HG03354 (cell line): Measurements from ENCODE around the gene DCDC2.
"Not testable (repeated sequence)": the region's sequence is repeated elsewhere in the genome, so short reads cannot be mapped to it uniquely, and the experiment has no call there.

Source experiments
- ATAC-seq: cut with Tn5 transposase; IDR thresholded peaks from one replicate; pipeline ENCODE4 v1.9.1; 2021; ENCODE audit warnings: mild to moderate bottlenecking; ENCODE audit not compliant: unreplicated experiment, poor library complexity, severe bottlenecking

Gene DCDC2

GRCh38 chr6:24330137-24330732 is 27.6 kb downstream of the DCDC2 start:
- ATAC-seq = no peak

GRCh38 chr6:24329451-24329850 is 28.4 kb downstream of the DCDC2 start:
- ATAC-seq = no peak

GRCh38 chr6:24329022-24329421 is 28.8 kb downstream of the DCDC2 start:
- ATAC-seq = no peak

DNA sequence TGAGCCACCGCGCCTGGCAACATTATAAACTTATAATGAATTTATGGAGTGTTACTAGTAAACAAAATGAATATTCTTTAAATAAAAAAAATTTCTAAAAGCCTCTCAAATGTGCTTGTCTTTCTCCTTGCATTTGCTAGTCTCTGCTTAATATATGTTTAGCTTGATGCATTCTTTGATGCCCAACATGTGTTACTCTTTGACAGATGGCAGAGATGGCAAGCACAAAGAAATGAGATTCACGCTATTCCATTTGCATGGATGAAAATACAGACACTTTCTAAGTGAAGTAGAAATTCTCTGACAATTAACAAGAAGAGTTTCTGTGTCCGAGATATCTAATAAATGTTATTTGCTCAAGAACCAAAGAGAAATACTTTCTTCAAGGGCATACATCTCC is 30.1 kb downstream of the DCDC2 start:
- ATAC-seq = no peak

DNA sequence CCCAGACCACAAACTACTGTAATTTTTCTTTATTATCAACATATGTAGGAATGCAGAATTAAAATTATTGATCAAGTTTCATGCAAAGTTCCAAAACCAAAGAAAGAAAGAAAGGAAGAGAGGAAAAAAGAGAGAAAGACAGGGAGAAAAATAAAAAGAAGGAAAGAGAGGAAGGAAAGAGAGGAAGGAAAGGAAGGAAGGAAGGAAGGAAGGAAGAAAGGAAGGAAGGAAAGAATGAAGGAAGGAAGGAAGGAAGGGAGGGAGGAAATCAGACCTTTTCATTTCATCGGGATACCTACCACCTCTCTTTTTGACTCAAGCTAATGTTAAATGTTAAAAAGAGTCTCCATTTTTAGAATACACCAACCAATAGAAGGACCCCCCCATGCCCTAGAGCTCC is 31.9 kb downstream of the DCDC2 start:
- ATAC-seq = no peak

GRCh38 chr6:24324617-24325016 is 33.2 kb downstream of the DCDC2 start:
- ATAC-seq = no peak

DNA sequence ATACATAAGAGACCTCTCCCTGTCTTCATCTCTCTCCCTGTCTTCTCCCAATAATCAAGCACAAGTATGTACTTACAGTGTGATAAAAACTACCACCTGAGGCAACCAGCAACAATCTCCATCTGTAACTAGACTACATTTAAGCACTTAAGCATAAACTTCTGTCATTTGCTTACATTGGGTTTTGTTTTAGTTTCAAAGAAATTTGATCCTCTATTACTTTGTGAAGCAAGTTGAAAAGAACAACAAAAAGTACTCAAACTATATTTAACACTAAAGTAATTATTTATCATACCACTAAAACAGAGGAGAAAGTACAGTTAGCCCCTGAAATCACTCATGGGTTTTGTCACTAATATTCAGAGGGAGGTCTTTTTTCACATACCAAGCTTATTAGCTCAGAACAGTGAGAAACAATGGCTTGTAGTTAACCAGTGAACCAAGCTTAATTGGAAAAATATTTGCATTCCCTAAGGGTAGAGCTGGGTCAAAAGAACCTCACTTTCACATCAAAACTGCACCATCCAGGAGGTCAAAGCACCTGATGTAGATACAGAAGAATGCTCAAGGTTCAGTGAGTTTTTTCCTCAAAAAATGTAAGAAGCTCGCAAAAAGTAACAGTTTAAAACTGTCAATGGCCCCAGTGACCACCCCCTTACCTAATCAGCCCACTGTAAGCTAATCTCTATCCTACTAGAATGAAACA is 34.1 kb downstream of the DCDC2 start:
- ATAC-seq = no peak

DNA sequence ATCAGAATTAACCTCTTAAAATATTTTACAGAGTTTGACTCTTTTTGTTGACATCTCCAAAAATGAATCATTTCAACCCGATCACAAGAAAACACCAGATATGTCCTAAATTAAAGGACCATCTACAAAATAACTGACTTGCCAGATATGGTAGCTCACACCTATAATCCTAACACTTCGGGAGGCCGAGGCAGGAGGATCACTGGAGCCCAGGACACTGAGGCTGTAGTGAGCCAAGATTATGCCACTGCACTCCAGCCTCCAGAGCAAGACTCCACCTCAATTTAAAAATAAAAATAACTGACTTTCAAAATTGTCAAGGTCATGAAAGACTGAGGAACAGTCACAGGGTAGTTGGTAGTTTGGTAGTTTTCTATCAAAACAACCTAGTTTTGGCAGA is 34.9 kb downstream of the DCDC2 start:
- ATAC-seq = no peak

GRCh38 chr6:24322446-24322845 is 35.4 kb downstream of the DCDC2 start:
- not testable (repeated sequence) for ATAC-seq

DNA sequence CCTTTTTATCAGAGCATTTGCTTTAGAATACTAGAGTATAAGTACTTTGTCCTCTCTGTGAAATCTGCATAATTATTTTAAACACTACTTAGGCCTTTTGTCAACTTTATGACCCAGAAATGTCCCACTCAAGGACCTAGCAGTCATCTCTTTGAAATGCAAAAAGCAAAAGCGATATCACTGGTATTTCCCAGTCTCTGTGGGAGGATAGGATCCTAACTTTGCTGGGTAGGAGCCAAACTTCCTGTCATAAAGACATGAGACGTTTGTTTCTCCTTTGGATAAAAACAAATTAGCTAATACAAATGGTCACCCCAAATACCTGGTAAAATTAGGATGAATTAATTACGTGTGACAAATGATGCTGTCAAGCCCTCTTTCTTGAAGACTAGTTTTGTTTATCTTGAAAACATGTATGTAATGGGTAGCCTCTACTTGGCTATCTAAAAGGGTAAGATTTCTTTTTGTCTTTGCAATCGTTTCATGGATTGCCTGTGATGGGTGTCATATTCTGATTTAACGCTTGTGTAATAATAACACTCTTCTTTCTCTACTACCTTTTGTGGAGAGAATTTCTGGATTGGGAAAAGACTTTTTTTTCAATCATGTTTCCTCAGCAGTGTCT is 36.2 kb downstream of the DCDC2 start:
- no peak for ATAC-seq

GRCh38 chr6:24313251-24314141 is 44.4 kb downstream of the DCDC2 start:
- no peak for ATAC-seq

DNA sequence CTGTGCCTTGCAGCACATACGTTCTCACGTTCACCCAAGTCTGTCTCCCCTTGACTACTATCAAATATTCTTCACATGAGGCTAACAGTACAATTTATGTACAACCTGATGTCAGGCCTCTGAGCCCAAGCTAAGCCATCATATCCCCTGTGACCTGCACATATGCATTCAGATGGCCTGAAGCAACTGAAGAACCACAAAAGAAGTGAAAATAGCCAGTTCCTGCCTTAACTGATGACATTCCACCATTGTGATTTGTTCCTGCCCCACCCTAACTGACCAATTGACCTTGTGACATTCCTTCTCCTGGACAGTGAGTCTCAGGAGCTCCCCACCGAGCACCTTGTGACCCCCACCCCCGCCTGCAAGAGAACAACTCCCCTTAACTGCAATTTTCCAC is 46.1 kb downstream of the DCDC2 start:
- not testable (repeated sequence) for ATAC-seq

GRCh38 chr6:24307881-24308280 is 50.0 kb downstream of the DCDC2 start:
- ATAC-seq = no peak

- no peak for ATAC-seq
These were observed 50.9 kb downstream of the DCDC2 start for GRCh38 chr6:24306936-24307335.

DNA sequence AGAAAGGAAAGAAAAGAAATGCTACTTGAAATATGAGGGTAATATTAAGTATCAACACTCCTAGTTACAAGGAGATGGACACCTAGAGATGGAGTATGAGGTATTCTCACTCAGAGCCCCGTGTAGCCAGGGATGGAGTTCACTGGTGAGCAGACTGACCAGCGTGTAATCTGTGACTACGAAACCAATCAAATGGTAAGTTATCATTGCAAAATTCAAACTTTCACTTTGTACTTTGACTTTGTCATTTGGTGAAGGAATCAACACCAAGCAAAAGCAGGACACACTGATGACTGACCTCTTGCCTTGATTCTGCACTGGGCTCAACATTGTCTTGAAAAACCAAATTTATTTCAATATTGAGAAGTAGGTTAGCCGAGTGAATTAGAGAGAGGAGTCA is 51.8 kb downstream of the DCDC2 start:
- no peak for ATAC-seq

DNA sequence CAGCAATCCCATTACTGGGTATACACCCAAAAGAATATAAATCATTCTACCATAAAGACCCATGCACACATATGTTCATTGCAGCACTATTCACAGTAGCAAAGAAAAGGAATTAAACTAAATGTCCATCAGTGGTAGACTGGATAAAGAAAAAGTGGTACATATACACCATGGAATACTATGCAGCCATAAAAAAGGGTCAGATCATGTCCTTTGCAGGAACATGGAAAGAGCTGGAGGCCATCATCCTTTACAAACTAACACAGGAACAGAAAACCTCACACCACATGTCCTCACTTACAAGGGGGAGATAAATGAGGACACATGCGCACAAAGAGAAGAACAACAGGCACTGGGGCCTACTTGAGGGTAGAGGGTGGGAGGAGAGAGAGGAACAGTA is 60.9 kb downstream of the DCDC2 start:
- no peak for ATAC-seq

DNA sequence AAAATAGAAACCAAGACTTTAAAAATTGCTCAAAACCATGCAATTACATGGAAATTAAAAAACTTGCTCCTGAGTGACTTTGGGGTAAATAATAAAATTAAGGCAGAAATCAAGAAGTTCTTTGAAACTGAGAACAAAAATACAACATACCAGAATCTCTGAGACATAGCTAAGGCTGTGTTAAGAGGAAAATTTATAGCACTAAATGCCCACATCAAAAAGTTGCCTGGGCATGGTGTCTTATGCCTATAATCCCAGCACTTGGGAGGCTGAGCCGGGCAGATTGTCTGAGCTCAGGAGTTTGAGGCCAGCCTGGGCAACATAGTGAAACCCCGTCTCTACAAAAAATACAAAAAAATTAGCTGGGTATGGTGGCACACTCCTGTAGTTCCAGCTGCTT is 64.0 kb downstream of the DCDC2 start:
- not testable (repeated sequence) for ATAC-seq

- no peak for ATAC-seq
These were observed 70.6 kb downstream of the DCDC2 start for GRCh38 chr6:24287239-24287638.

- ATAC-seq = no peak
These were observed 73.9 kb downstream of the DCDC2 start for GRCh38 chr6:24284006-24284405.
